Activated naive CD4-positive, alpha-beta T cell treated with anti-CD3 and anti-CD28 coated beads for 36 hours (primary cell): ENCODE data around the gene NAXE. TPM values are rescaled to one million over a fixed set of nuclear protein-coding genes. Genes with fewer than 3 reads are reported as not detected.
"Not testable (repeated sequence)": the region's sequence is repeated elsewhere in the genome, so short reads cannot be mapped to it uniquely, and the experiment has no call there.

Source experiments
- CTCF ChIA-PET: fragments of 350-600 bp; sonication (Branson Sonifier 250); formaldehyde crosslinking; loops from one replicate; lab custom pipeline; 2021; ENCODE audit warnings: antibody characterized with exemption; lab: Charles Lee
- DNase-seq: peaks from one replicate; pipeline ENCODE4 v3.0.0-alpha.2; 2020
- H3K27ac Mint-ChIP-seq: one replicate; pipeline ENCODE4 v1.8.0; 2021; ENCODE audit warnings: mild to moderate bottlenecking, mixed read lengths
- H3K27me3 Mint-ChIP-seq: one replicate; pipeline ENCODE4 v1.8.0; 2021; ENCODE audit warnings: low read depth, mixed read lengths
- H3K36me3 Mint-ChIP-seq: one replicate; pipeline ENCODE4 v1.8.0; 2021; ENCODE audit warnings: low read depth, mixed read lengths
- H3K4me1 Mint-ChIP-seq: one replicate; pipeline ENCODE4 v1.8.0; 2021; ENCODE audit warnings: low read depth, mixed read lengths
- H3K4me3 Mint-ChIP-seq: one replicate; pipeline ENCODE4 v1.8.0; 2021; ENCODE audit warnings: mild to moderate bottlenecking, moderate library complexity, mixed read lengths
- H3K9me3 Mint-ChIP-seq: one replicate; pipeline ENCODE4 v1.8.0; 2021; ENCODE audit warnings: mixed read lengths
- intact Hi-C: fragments of 100-400 bp; cut with micrococcal nuclease; formaldehyde crosslinking; loops from one replicate; pipeline ENCODE4 v1.15.1; 2023
- total RNA-seq, 2 experiments: library from RNA; stranded (reverse); gene quantifications; one replicate each; pipeline ENCODE4 v1.2.3, GENCODE V29; 2021

NAXE gene
- total RNA-seq, 2 experiments from 2014 or later = 77.4 to 84.6 TPM

DNA sequence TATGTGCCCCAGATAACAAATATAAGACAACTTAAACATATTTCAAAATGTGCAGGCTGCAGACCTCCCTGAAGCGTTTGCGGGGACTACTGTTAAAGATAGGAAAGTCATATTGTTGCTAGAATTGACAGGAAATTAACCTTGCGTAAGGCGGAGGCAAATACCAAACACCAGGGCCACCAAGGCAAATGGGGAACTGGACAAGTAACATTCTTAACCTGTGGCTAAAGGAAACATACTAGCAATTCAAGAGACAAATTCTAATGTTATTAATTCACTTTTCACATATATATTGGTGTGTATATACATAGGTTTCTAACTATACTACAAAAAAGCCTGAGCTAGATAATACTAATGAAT, 34.5 kb downstream of the NAXE start:
- DNase-seq = no peak
- CTCF ChIA-PET = interaction anchor here (0.6 to 9.0 kb wide), 20 partner anchors 8 to 241 kb away, joined by 3 to 168 read pairs (median 4); partner anchors contain the start of genes CRABP2, ISG20L2, METTL25B and NES
- Mint-ChIP-seq H3K9me3 (no peaks in the 10 kb centered on the region), H3K4me1 (peaks cover 7% of the 10 kb centered on the region), H3K4me3 (no peak overlapping the region), H3K27me3 (peaks cover 41% of the 10 kb centered on the region), H3K36me3 (no peaks in the 10 kb centered on the region), H3K27ac (no peak overlapping the region)
- intact Hi-C loops = loop anchor here (1.0 to 2.0 kb wide), 4 partner anchors 15 to 80 kb away; no protein-coding TSS in a partner anchor

DNA sequence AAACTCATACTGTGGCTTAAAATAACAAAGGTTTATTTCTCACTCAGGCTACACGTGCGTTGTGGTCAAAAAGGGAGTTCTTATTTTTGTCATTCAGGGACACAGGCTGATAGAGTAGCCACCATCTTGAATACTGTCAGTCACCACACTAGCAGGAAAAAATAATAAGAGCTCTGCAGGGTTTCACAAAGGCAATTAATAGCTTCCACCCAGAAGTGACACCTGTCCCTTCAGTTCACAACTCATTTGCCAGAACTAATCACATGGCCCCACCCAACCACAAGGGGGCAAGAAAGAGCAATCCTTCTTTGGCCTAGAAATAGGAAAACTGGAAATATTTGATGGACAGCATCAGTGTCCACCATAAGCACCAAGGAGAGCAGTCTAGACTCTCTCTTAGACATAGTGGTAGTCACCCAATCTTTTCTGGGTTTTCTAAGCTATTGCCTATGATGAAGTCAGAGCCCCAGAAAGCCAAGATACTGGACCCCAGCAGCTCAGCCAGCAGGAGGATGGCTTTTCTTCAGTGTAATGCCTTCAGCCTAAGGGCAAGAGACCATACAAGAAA, 35.8 kb downstream of the NAXE start:
- CTCF ChIA-PET = interaction anchor here (0.5 to 9.0 kb wide), 32 partner anchors 9 to 310 kb away, joined by 3 to 168 read pairs (median 4); partner anchors contain the start of genes CRABP2, GPATCH4, ISG20L2 and METTL25B
- H3K4me1 Mint-ChIP-seq = peaks cover 7% of the 10 kb centered on the region
- intact Hi-C loops = loop anchor here (2.0 kb wide), 1 partner anchor 13 kb away; no protein-coding TSS in a partner anchor
- H3K27me3 Mint-ChIP-seq = peaks cover 50% of the 10 kb centered on the region
- no peak overlapping the region for H3K27ac Mint-ChIP-seq
- H3K9me3 Mint-ChIP-seq = no peaks in the 10 kb centered on the region
- no peak overlapping the region for H3K4me3 Mint-ChIP-seq
- no peaks in the 10 kb centered on the region for H3K36me3 Mint-ChIP-seq
- DNase-seq = peak; percentile 57

DNA sequence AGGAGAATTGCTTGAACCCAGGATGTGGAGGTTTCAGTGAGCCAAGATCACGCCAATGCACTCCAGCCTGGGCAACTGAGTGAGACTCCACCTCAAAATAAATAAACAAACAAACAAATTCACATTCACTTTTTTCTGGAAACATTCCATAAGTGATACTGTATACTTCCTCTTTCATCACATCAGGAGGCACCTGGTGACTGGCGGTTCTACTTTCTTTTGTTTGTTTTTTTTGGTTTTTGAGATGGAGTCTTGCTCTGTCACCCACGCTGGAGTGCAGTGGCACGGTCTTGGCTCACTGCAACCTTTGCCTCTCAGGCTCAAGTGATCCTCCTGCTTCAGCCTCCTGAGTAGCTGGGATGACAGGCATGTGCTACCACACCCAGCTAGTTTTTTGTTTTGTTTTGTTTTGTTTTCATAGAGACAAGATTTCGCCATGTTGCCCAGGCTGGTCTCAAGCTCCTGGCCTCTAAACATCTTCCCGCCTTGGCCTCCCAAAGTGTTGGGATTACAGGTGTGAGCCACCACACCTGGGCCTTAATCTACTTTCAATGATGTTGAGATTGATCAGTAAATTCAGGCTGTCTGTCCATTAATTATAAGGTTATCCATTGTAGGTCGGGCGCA, 38.4 kb downstream of the NAXE start:
- H3K27ac Mint-ChIP-seq = no peak overlapping the region
- no peaks in the 10 kb centered on the region for H3K9me3 Mint-ChIP-seq
- intact Hi-C loops = no loop called here
- peaks cover 5% of the 10 kb centered on the region for H3K4me1 Mint-ChIP-seq
- no peak overlapping the region for H3K4me3 Mint-ChIP-seq
- CTCF ChIA-PET = interaction anchor here (0.7 to 9.0 kb wide), 5 partner anchors 9 to 49 kb away, joined by 3 to 168 read pairs (median 12); partner anchors contain the start of gene NES
- peaks cover 46% of the 10 kb centered on the region for H3K27me3 Mint-ChIP-seq
- no peak for DNase-seq
- H3K36me3 Mint-ChIP-seq = no peaks in the 10 kb centered on the region

DNA sequence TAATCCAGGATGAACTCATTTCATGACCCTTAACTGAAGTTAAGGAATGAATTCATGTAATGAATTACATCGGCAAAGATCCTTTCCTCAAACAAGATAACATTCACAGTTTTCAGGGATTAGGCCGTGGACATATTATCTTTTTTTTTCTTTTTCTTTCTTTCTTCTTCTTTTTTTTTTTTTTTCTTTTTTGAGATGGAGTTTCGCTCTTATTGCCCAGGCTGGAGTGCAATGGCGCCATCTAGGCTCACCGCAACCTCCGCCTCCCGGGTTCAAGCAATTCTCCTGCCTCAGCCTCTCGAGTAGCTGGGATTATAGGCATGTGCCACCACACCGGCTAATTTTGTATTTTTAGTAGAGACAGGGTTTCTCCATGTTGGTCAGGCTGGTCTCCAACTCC, 39.6 kb downstream of the NAXE start:
- H3K27ac Mint-ChIP-seq, H3K4me1 Mint-ChIP-seq: not testable (repeated sequence)
- CTCF ChIA-PET = interaction anchor here (0.7 to 9.0 kb wide), 6 partner anchors 10 to 272 kb away, joined by 4 to 168 read pairs (median 4); no protein-coding TSS in a partner anchor

GRCh38 chr1:156632355-156632754, 40.8 kb downstream of the NAXE start:
- intact Hi-C loops = no loop called here
- H3K27me3 Mint-ChIP-seq = peaks cover 39% of the 10 kb centered on the region
- no peak for DNase-seq
- no peaks in the 10 kb centered on the region for H3K4me1 Mint-ChIP-seq
- H3K9me3 Mint-ChIP-seq = no peaks in the 10 kb centered on the region
- no peak overlapping the region for H3K4me3 Mint-ChIP-seq
- H3K36me3 Mint-ChIP-seq = no peaks in the 10 kb centered on the region
- CTCF ChIA-PET = no interaction called here
- H3K27ac Mint-ChIP-seq = no peak overlapping the region

More for the DNA sequence above, 39.6 kb downstream of the NAXE start:
- H3K4me3 Mint-ChIP-seq, intact Hi-C loops, H3K36me3 Mint-ChIP-seq, DNase-seq, H3K9me3 Mint-ChIP-seq: not testable (repeated sequence)
- peaks cover 39% of the 10 kb centered on the region for H3K27me3 Mint-ChIP-seq

GRCh38 chr1:156638189-156638985, 46.8 kb downstream of the NAXE start:
- intact Hi-C loops = no loop called here
- DNase-seq = no peak
- CTCF ChIA-PET = interaction anchor here (0.9 to 1.2 kb wide), 2 partner anchors 21 to 68 kb away, joined by 4 read pairs; no protein-coding TSS in a partner anchor
- H3K27ac Mint-ChIP-seq = no peak overlapping the region
- H3K4me1 Mint-ChIP-seq = peaks cover 11% of the 10 kb centered on the region
- no peaks in the 10 kb centered on the region for H3K9me3 Mint-ChIP-seq
- H3K4me3 Mint-ChIP-seq = no peak overlapping the region
- no peaks in the 10 kb centered on the region for H3K36me3 Mint-ChIP-seq
- peaks cover 62% of the 10 kb centered on the region for H3K27me3 Mint-ChIP-seq

DNA sequence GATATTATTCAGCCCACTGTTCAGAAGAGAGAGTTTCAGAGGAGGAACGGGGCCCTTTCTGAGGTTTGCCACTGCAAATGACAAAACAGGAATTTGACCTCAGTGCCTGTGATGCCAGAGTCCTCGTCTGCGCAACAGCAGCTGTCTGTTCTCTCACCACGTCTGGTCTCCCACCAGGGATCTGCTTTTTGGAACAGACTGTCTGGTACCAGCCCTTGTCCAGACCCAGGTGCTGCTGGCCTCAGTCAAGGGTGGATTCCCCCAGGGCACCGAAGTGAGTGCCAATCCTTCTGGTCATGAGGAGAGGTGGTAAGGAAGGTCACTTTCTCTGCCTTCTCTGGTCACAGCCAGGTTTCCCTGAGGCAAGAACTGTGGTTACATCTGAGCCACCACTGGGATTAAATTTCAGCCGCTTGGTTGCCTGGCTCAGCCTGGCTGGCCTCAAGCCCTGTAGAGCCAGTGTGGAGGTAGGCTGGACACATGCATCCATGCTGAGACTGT, 48.1 kb downstream of the NAXE start:
- Mint-ChIP-seq H3K27me3 (peaks cover 69% of the 10 kb centered on the region), H3K9me3 (no peaks in the 10 kb centered on the region), H3K4me1 (peaks cover 16% of the 10 kb centered on the region), H3K36me3 (no peaks in the 10 kb centered on the region), H3K27ac (no peak overlapping the region), H3K4me3 (no peak overlapping the region)
- intact Hi-C loops = loop anchor here (2.0 kb wide), 1 partner anchor 13 kb away; no protein-coding TSS in a partner anchor
- CTCF ChIA-PET = no interaction called here
- DNase-seq = no peak

DNA sequence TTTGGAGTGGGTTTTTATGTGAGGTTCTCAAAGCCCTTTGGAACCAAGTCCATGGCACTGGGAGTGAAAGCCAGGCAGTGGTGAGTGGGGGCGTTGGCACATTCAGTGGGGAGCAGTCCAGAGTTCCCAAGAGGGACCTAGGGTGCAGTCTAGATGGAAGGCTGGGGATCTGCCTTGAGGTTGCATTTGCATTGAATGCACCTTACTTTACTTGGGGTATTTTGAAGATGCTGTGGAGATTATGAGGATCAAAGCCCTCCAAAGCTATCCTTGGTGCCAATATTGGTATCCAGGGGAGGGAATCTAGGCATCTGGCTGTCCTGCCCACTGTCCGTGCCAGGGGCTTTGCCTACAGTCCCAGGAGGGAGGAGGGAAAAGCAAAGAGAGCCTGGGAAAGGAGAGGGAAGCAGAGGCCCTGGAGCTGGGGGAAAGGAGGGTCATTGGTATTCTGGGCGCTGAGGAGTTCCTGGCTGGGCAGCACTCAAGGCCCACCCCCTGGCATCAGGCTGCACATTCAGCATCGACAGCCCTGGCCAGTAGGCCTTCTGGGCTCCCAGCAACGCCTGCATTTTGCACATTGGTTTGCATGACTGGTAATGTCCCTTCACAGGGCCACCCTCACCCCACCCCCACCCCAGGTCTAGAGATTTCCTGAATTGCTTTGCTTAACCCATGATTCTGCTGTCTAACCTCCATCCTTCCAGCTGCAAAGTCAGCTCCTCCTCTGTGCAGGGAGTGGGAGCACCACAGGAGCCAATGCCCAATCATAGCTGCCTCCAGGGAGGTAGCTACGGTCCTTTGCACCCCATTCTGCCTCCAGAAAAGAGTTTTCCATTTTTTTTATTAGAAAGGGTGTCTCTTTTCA, 49.5 kb downstream of the NAXE start:
- no peak overlapping the region for H3K27ac Mint-ChIP-seq
- intact Hi-C loops = loop anchor here (2.0 kb wide), 1 partner anchor 14 kb away; no protein-coding TSS in a partner anchor
- CTCF ChIA-PET = interaction anchor here (0.6 to 5.8 kb wide), 9 partner anchors 14 to 311 kb away, joined by 3 to 24 read pairs (median 4); no protein-coding TSS in a partner anchor

GRCh38 chr1:156641761-156642264, 50.2 kb downstream of the NAXE start, which contains the start of gene BCAN:
BCAN (plus strand) TSS chr1:156642117; CDS start chr1:156646055, 3,938 bp downstream.
- no peaks in the 10 kb centered on the region for H3K9me3 Mint-ChIP-seq
- no peaks in the 10 kb centered on the region for H3K36me3 Mint-ChIP-seq
- DNase-seq = peak; percentile 32
- H3K4me1 Mint-ChIP-seq = peaks cover 16% of the 10 kb centered on the region
- CTCF ChIA-PET = interaction anchor here (0.6 to 5.8 kb wide), 9 partner anchors 14 to 250 kb away, joined by 3 to 24 read pairs (median 4); no protein-coding TSS in a partner anchor
- intact Hi-C loops = loop anchor here (2.0 kb wide), 1 partner anchor 15 kb away; no protein-coding TSS in a partner anchor
- peaks cover 78% of the 10 kb centered on the region for H3K27me3 Mint-ChIP-seq
- H3K4me3 Mint-ChIP-seq = peak within 1 kb of the TSS; percentile 10
- no peak within 1 kb of the TSS for H3K27ac Mint-ChIP-seq

More for the DNA sequence above, 49.5 kb downstream of the NAXE start:
- DNase-seq = no peak
- H3K9me3 Mint-ChIP-seq = no peaks in the 10 kb centered on the region
- peaks cover 16% of the 10 kb centered on the region for H3K4me1 Mint-ChIP-seq
- H3K36me3 Mint-ChIP-seq = no peaks in the 10 kb centered on the region
- peaks cover 82% of the 10 kb centered on the region for H3K27me3 Mint-ChIP-seq
- no peak overlapping the region for H3K4me3 Mint-ChIP-seq

- intact Hi-C loops = no loop called here
- Mint-ChIP-seq H3K27ac (no peak overlapping the region), H3K4me3 (peak overlapping the region; percentile 10), H3K36me3 (no peaks in the 10 kb centered on the region), H3K4me1 (peaks cover 16% of the 10 kb centered on the region), H3K27me3 (peaks cover 78% of the 10 kb centered on the region), H3K9me3 (no peaks in the 10 kb centered on the region)
- CTCF ChIA-PET = interaction anchor here (0.6 to 5.8 kb wide), 12 partner anchors 12 to 250 kb away, joined by 3 to 24 read pairs (median 5); no protein-coding TSS in a partner anchor
- no peak for DNase-seq
Observed at GRCh38 chr1:156642265-156643048, 50.9 kb downstream of the NAXE start.
